ENCODE data around the gene CD38. TPM values are rescaled to one million over a fixed set of nuclear protein-coding genes. Genes with fewer than 3 reads are reported as not detected.
A peak's percentile ranks its signal among the peaks of the same experiment; 100 is the strongest.
"Not testable (repeated sequence)": the region's sequence is repeated elsewhere in the genome, so short reads cannot be mapped to it uniquely, and the experiment has no call there.

The CD38 gene
- total RNA-seq, 1 experiment from 2014 or later: 0.16 TPM

DNA sequence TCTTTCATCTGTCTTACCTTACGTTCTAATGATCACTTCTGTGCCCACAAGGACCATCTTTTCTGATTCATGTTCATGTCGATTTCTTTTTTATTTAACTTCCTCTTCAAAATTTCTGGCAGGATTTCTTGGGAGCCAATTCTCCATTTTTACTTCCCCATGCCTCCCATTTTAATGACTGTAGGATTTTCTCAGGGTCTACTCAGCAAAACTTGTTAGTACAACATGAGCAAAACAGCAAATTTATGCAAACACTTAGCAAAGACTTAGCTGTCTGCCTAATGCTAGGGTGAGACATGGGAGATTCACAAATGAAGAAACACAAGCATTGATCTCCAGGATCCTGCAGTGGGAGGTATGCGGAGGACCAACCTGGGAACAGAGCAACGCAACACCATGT is 5.5 kb downstream of the CD38 start:
- no peak for DNase-seq (ENCODE audit: low read depth, low spot score)
- in situ Hi-C loops (cut with HindIII; ENCODE audit: low pct_unique_long_range_greater_than_20kb, low sequenced_read_pairs): no loop called here

DNA sequence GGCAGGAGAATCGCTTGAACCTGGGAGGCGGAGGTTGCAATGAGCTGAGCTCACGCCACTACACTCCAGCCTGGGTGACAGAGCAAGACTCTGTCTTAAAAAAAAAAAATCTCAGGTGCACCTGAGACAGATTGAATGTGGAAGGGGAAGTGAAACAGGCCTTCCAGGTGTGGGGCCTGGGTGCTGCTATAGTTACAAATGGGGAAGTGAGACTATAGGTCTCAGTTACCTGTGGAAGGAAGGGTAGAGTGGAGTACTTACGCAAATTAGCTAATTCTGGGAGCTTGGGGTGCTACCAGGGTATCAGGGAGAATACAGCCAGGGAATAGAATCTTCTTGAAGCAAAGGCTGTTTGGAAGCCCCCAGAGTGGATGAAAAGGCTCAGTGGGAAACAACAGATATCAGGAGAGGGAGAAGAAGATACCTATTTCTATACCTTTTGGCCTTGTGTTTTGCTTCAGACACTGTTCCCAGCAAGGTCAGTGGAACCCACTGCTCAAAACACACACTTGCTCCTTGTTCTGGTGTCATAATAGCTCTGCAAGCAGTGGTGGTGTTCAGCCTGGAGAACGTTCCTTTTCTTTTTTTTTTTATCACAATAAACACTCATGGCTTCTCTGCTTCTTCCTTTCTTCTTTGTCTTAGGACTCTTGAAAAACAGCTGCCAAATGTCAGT is 7.0 kb downstream of the CD38 start:
- in situ Hi-C loops (cut with HindIII; ENCODE audit: low pct_unique_long_range_greater_than_20kb, low sequenced_read_pairs): no loop called here
- DNase-seq (ENCODE audit: low read depth, low spot score): no peak

DNA sequence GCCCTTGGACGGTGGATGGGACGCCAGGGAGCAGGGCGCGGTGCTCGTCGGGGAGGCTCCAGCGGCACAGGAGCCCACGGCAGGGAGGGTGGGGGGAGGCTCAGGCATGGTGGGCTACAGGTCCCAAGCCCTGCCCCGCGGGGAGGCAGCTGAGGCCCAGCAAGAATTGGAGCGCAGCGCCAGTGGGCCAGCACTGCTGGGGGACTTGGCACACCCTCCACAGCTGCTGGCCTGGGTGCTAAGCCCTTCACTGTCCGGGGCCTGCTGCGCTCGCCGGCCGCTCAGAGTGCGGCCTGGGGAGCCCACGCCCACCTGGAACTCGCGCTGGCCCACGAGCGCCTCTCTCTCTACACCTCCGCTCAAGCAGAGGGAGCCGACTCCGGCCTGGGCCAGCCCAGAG is 8.6 kb downstream of the CD38 start:
- no peak for DNase-seq (ENCODE audit: low read depth, low spot score)
- in situ Hi-C loops (cut with HindIII; ENCODE audit: low pct_unique_long_range_greater_than_20kb, low sequenced_read_pairs): no loop called here

DNA sequence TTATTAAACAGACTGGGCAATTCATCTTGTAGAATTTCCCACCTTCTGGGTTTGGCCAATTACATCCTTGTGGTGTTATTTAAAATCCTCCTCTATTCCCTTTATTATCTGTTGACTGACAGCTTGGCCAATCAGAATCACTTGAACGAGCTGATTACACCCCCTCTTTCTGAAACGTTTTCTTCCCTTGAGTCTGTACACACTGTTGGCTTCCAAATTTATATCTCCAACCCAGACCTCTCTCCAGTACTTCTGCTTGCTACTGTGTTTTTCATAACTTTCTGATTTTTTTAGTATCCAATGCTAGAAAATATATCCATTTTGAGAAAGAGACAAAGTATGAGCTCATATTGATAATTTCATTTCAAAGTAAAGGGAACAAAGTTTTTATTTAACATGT is 14.8 kb downstream of the CD38 start:
- in situ Hi-C loops (cut with HindIII; ENCODE audit: low pct_unique_long_range_greater_than_20kb, low sequenced_read_pairs): no loop called here
- no peak for DNase-seq (ENCODE audit: low read depth, low spot score)

DNA sequence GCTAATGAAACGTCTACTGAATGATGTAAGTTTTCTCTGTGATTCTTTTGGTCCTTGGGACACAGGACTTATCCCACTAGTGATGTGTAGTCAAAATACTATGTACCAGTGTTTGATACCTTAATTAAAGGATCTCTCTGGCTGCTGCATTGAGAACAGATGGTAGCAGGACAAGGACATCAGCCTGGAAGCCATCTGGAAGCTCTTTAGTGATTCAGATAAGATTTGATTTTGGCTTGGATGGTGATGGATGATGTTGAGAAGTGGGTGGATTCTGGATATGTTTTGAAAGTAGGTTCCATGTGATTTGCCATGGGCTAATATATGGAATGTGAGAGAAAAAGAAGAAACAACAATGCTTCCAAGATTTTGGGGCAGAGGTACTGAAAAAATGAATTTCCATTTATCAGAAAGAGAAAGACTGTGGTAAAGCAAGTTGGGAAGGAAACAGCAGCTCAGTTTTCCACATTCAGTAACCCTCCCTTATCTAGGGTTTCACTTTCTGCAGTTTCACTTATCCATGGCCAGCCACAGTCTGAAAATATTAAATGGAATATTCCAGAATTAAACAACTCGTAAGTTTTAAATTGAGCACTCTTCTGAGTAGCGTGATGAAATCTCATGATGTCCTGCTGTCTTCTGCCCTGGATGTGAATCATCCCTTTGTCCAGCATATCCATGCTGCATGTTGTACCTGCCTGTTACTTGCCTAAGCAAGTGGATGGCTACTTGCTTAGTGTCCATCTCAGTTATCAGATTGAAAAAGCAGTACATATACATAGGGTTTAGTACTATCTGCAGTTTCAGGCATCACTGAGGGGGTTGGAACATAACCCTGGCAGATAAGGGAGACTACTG is 15.6 kb downstream of the CD38 start:
- in situ Hi-C loops (cut with HindIII; ENCODE audit: low pct_unique_long_range_greater_than_20kb, low sequenced_read_pairs): no loop called here
- DNase-seq (ENCODE audit: low read depth, low spot score): no peak

DNA sequence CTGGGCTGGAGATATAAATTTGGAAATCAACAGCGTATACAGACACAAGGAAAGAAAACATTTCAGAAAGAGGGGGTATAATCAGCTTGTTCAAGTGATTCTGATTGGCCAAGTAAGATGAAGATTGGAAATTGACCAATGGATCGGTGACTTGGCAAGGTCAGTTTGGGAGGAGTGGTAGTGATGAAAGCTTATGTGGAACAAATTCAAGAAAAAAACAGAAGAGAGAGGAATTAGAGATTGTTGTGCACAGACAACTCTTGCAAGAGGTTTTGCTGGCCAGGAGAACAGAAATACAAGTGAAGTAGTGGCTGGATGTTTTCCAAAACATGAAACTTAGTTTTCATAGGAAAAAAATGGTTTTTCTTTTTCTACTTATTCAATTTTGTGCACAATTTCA is 16.3 kb downstream of the CD38 start:
- in situ Hi-C loops (cut with HindIII; ENCODE audit: low pct_unique_long_range_greater_than_20kb, low sequenced_read_pairs): no loop called here
- DNase-seq (ENCODE audit: low read depth, low spot score): no peak

DNA sequence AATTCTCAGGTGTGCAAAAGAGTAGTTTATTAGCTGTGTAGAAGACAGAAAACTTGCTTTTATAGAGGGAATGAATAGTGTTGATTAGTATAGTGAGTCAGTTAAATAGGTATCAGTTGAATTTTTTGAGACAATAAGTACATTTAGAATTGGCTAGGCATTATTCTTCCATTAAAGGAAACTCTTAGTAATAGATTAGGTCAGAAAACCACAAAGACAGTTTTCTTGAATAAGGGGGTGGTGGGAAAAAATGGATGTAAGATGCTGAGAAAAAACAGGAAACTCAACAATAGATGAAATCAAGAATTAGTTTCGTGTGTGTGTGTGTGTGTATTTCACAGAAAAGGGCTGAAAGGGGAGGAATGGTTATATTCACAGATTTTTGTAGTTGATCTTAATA is 16.8 kb downstream of the CD38 start:
- in situ Hi-C loops (cut with HindIII; ENCODE audit: low pct_unique_long_range_greater_than_20kb, low sequenced_read_pairs): no loop called here
- DNase-seq (ENCODE audit: low read depth, low spot score): no peak

DNA sequence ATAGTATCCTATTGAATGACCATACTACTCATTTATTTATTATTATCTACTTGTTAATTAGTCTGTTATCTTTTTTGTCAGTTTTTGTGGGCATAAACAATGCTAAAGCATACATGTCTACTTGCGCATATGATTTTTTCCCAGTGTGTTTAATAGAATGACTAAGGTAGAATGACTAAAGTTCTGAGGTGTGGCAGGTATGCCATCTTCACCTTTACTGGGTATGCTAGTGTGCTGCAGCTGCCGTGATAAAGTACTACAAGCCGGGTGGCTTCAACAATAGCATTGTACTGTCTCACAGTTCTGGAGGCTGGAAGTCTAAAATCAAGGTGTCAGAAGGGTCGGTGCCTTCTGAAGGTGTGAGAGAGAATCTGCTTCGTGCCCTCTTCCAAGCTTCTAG is 19.2 kb downstream of the CD38 start:
- no peak for DNase-seq (ENCODE audit: low read depth, low spot score)
- in situ Hi-C loops (cut with HindIII; ENCODE audit: low pct_unique_long_range_greater_than_20kb, low sequenced_read_pairs): no loop called here

DNA sequence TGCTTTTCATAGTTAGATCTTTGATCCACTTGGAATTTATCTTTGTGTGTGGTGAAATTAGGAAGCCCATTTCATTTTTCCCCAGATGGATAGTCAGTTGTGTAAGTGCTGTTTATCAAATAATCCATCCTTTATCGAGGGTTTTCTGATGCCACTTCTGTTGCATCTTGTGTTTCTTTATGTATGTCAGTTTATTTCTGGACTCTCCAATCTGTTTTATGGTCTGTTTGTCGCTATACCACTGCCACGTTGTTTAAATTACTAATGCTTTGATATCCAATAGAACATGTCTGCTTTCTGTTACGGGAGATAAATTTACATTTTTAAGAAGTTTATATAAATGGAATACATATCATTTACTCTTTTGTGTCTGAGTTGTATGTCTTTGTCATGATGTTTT is 21.0 kb downstream of the CD38 start:
- DNase-seq (ENCODE audit: low read depth, low spot score): no peak
- in situ Hi-C loops (cut with HindIII; ENCODE audit: low pct_unique_long_range_greater_than_20kb, low sequenced_read_pairs): no loop called here

DNA sequence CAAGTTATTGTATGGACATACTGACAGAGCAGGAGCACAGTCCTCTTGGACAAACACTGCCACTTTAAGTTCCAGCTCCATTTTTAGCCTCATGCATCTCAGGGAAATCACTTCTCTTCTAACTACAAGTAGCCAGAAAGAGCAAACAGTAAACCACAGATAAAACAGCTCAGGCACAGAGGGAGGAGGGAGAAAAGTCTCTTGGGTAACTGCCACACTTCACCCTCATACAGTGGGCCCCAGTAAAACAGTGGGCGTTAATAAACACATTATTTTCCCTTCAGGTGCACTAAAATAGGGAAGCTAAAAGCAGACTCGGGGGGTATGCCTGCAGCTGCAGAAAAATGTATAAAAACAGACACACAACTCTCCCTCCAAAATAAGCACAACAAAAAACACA is 21.6 kb downstream of the CD38 start:
- in situ Hi-C loops (cut with HindIII; ENCODE audit: low pct_unique_long_range_greater_than_20kb, low sequenced_read_pairs): no loop called here
- DNase-seq (ENCODE audit: low read depth, low spot score): no peak

DNA sequence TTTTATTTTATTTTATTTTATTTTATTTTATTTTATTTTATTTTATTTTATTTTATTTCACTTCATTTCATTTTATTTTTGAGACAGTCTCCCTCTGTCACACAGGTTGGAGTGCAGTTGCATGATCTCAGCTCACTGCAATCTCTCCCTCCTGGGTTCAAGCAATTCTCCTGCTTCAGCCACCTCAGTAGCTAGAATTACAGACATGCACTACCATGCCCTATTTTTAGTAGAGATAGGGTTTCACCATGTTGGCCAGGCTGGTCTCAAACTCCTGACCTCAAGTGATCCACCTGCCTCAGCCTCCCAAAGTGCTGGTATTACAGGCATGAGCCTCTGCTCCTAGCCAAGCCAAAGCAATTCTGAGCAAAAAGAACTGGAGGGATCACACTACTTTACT is 24.4 kb downstream of the CD38 start:
- DNase-seq (ENCODE audit: low read depth, low spot score); in situ Hi-C loops (cut with HindIII; ENCODE audit: low pct_unique_long_range_greater_than_20kb, low sequenced_read_pairs): not testable (repeated sequence)

DNA sequence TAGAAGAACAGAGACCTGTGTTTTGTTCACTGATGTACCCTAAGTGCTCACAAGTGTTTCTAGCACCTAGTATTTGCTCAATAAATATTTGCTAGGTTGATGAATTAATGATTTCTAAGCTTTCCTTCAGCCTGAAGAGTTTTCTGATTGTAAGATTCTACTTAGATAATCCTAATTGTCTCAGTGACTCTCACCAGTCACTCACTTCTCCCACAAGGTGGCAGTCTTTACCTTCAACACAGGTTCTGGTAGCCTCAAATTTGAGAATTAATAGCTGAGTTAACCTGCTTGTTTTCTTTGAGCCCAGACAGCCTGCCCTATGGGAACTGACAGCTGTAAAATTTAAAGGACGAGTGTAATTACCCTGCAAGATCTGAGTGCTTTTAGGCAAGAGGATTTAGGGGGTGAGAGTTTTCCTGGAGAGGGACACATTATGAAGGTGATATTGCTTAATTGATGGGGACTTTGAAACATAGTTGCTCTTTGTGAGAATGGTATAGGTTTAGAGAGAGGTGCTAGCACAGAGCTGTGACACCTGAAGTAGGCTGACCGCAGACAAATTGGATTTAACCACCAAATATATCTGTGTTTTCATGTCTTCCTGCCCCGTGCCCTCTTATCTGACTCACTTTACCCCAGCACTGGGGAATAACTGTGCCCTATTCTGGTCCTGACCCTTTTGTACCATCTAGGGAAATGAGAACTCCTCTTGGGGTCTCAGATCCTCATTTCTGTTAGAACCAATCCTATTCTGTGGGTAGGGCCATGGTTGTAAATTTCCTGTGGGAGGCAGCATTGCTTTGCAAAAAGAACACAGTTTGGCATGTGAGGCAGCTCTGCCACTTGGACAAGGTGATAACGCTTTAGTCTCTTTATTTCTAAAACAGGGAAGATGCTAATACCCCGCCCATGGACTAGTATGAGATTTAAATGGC is 27.7 kb downstream of the CD38 start:
- peak; percentile 78 for DNase-seq (ENCODE audit: low read depth, low spot score)
- in situ Hi-C loops (cut with HindIII; ENCODE audit: low pct_unique_long_range_greater_than_20kb, low sequenced_read_pairs): no loop called here

DNA sequence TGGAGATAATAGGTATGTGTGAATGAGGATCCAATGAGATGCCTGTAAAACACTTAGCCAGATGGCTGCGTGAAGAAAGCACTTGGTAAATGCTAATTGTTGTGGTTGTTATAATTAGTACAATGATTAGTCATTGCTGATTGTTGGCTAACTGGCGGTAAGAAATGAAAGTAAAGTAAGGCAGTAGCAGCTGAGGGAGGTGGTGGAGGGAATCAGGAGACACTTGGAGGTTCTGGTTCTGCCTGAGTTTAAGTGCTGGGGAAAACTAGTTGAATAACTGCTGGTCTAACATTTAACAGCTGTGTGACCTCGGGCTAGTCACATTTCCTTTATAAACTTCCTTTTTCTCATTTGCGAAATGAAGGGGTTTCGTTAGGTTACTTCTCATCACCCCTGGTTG is 30.9 kb downstream of the CD38 start:
- in situ Hi-C loops (cut with HindIII; ENCODE audit: low pct_unique_long_range_greater_than_20kb, low sequenced_read_pairs): no loop called here

DNA sequence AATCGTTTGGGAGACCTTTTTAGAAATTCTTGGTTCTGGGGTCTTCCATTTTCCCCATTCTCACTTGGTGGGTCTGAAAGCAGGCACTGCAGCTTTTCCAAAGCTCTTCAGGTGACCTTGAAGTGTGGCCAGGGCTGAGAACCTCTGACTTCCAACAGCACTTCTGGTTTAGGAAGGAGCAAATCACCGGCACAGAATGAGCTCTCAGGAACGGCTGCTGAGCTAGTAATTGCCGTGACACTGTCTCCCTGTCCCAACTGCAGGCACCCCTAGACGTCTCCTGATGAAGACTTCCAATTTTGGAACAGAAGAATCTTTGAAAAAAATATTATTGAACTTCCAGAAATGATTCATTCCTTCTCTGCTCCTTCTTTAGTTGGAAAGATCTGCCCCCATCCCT is 31.3 kb downstream of the CD38 start:
- DNase-seq (ENCODE audit: low read depth, low spot score): no peak
- in situ Hi-C loops (cut with HindIII; ENCODE audit: low pct_unique_long_range_greater_than_20kb, low sequenced_read_pairs): no loop called here

More for the DNA sequence above, 30.9 kb downstream of the CD38 start:
- no peak for DNase-seq (ENCODE audit: low read depth, low spot score)

DNA sequence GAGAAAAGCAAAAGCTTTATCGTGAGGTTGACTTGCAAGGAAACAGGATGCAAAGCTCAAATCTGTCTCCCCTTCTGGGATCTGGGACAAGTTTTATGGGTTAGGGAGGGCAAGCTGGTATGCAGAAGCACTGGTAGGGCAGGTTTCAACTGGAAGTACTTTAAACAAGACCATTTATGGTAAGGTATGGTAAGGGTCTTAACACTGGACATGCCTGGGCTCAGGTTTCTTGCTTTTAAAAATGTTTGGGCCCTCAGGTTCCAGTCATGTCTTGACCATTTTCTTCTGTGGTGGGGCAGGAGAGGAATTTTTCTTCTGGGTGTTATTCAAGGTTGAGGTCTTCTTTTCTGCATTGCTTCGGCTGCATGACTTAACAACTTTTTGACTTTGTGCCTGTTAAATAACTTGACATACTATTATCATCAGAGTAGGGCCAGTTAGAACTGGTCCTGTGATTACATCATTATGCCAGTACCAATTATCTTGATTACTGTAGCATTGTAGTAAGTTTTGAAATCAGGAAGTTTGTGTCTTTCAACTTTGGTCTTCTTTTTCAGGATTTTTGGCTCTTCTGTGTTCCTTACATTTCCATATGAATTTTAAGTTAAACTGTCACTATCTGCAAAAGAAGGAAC is 33.7 kb downstream of the CD38 start:
- in situ Hi-C loops (cut with HindIII; ENCODE audit: low pct_unique_long_range_greater_than_20kb, low sequenced_read_pairs): no loop called here
- DNase-seq (ENCODE audit: low read depth, low spot score): no peak

DNA sequence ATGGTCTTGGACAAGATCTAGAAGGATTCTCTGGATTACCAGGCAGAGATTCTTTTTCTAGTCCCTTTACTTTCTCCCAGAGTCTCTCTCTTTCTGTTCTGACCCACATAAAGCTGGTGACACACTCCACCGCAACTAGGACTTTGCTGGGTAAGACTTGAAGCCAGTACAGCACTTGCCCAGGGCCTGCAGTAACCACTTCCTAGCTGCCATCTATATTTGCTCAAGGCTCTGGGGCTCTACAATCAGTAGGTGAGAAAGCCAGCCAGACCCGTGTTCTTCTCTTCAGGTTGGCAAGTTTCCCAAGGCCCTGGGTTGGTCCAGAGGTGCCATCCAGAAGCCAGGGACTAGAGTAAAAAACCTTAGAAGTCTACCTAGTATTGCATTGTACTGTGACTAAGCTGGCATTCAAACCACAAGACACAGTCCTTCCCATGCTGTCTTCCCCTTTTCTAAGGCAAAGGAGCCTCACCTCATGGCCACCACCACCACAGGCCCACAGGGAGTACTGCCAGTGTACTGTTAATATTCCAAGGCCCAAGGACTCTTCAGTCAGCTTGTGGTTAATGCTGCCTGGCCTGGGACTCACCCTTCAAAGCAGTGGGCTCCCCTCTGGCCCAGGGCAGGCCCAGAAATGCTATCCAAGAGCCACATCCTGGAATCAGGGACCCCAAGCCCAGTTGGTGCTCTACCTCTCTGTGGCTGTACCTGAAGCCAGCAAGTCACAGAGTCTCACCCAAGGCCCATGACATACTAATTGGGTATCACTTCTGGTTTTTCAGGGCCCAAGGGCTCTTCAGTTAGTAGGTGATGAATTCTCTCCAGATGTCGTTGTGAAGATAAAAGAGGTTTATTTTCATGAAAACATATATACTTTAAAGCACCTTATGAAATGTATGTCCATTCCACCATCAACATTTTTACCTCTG is 54.7 kb downstream of the CD38 start:
- no peak for DNase-seq (ENCODE audit: low read depth, low spot score)
- in situ Hi-C loops (cut with HindIII; ENCODE audit: low pct_unique_long_range_greater_than_20kb, low sequenced_read_pairs): no loop called here

DNA sequence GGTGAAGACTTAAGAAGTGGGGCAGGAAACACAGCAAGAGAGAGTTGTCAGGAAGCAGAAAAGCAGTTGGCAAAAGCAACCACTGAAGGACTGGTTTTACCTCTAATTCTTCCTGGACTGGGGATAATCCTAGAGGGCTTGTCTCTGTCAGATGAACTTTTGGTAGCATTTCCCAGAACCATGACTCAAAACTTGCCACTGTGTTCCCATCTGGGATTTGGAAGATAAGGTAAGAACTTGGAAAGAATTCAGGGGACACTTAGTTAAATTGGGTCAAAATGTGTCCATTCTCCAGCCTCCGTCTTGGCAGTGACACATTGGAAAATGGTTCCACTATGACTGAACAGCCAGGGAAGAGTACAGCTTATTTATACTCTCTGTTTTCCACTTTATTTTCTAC is 55.7 kb downstream of the CD38 start:
- in situ Hi-C loops (cut with HindIII; ENCODE audit: low pct_unique_long_range_greater_than_20kb, low sequenced_read_pairs): no loop called here

More for the DNA sequence above, 55.7 kb downstream of the CD38 start:
- DNase-seq (ENCODE audit: low read depth, low spot score): no peak

All from SK-MEL-5 (cell line).